ENCODE results near the gene VWA3A.

DNA sequence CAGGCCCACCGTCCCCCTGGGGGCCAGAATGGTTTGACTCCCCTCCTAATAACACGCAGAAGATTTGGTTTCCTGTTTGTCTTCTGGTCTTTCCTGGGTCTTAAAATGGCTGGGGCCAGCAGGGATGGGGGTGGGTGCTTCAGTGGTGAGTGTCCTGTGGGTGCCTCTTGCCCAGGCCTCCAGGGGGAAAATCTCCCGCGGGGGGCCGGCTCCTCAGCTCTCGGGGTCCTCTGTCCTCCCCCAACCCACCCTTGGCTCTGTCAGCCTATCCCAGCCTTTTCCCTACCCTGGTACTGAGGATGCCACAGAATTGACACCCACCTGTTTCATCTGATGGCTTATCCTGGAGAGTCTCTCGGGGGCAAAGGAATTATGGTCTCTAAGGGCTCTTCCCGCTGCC, 46.1 kb downstream of the VWA3A start:
- TF ChIP-seq, protein P1, sequence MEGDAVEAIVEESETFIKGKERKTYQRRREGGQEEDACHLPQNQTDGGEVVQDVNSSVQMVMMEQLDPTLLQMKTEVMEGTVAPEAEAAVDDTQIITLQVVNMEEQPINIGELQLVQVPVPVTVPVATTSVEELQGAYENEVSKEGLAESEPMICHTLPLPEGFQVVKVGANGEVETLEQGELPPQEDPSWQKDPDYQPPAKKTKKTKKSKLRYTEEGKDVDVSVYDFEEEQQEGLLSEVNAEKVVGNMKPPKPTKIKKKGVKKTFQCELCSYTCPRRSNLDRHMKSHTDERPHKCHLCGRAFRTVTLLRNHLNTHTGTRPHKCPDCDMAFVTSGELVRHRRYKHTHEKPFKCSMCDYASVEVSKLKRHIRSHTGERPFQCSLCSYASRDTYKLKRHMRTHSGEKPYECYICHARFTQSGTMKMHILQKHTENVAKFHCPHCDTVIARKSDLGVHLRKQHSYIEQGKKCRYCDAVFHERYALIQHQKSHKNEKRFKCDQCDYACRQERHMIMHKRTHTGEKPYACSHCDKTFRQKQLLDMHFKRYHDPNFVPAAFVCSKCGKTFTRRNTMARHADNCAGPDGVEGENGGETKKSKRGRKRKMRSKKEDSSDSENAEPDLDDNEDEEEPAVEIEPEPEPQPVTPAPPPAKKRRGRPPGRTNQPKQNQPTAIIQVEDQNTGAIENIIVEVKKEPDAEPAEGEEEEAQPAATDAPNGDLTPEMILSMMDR (IDR thresholded peaks at IDR 0.05): no peak
- no peak for TF ChIP-seq POLR2A (IDR thresholded peaks at IDR 0.05)
